Panc1 (cell line): ENCODE results near the gene GRN. TPM values are rescaled to one million over a fixed set of nuclear protein-coding genes. Genes with fewer than 3 reads are reported as not detected.
A peak's percentile ranks its signal among the peaks of the same experiment; 100 is the strongest.

ENCODE experiments used
- ATAC-seq: fragments of 200-7000 bp; cut with Tn5 transposase; 2 replicates; pipeline ENCODE4 v1.9.1; 2020; ENCODE audit warnings: mild to moderate bottlenecking, moderate library complexity
- BruUV-seq: library from RNA; stranded (reverse); fragments of 400-500 nt; replicated peaks from 2 replicates; lab custom pipeline; 2021; lab: Mats Ljungman, UMichigan
- CTCF ChIA-PET: fragments of 300-600 bp; sonication (Branson Sonifier 250); formaldehyde crosslinking; loops from one replicate; lab custom pipeline; 2022; ENCODE audit warnings: antibody characterized with exemption; lab: Charles Lee
- POLR2A ChIA-PET: fragments of 300-600 bp; sonication (Branson Sonifier 250); formaldehyde crosslinking; loops from one replicate; lab custom pipeline; 2022; ENCODE audit warnings: antibody characterized with exemption; lab: Charles Lee
- DNase-seq: peaks from one replicate; pipeline ENCODE4 v3.0.0-alpha.2; 2010; ENCODE audit warnings: low read depth, low spot score
- H3K27ac ChIP-seq: 2 replicates; pipeline ENCODE4 v1.5.1; 2011; ENCODE audit warnings: mild to moderate bottlenecking, low read length, inconsistent platforms
- H3K27me3 ChIP-seq: fragments of 200-500 bp; sonication (Bioruptor generic); 2 replicates; pipeline ENCODE4 v1.6.0; 2014; ENCODE audit warnings: low read length, inconsistent platforms; ENCODE audit not compliant: control insufficient read depth, insufficient read depth
- H3K36me3 ChIP-seq: fragments of 200-500 bp; sonication (Bioruptor generic); 2 replicates; pipeline ENCODE4 v1.5.1; 2014; ENCODE audit warnings: inconsistent platforms, mild to moderate bottlenecking, low read length, moderate library complexity; ENCODE audit not compliant: control insufficient read depth, insufficient read depth
- H3K4me1 ChIP-seq: 2 replicates; pipeline ENCODE4 v1.5.1; 2011; ENCODE audit warnings: inconsistent platforms, mild to moderate bottlenecking, low read length, moderate library complexity; ENCODE audit not compliant: control insufficient read depth, insufficient read depth
- H3K4me3 ChIP-seq, 2 experiments: 2 replicates each; pipeline ENCODE4 v1.5.1; 2011 to 2012; ENCODE audit warnings: low read depth in 2 of 2, low read length in 2 of 2, mild to moderate bottlenecking in 2 of 2, inconsistent platforms in 1 of 2, moderate library complexity in 1 of 2
- H3K9me3 ChIP-seq: fragments of 200-500 bp; sonication (Bioruptor generic); 2 replicates; pipeline ENCODE4 v1.5.1; 2014; ENCODE audit warnings: low read depth, mild to moderate bottlenecking, inconsistent platforms, low read length, moderate library complexity; ENCODE audit not compliant: control insufficient read depth, insufficient read depth
- CTCF ChIP-seq: fragments of 450-650 bp; IDR thresholded peaks from 2 replicates; pipeline ENCODE4 v1.5.1; 2017; ENCODE audit warnings: mild to moderate bottlenecking
- POLR2AphosphoS5 ChIP-seq: IDR thresholded peaks from 2 replicates; pipeline ENCODE4 v1.6.1; 2012; ENCODE audit warnings: mild to moderate bottlenecking, low read depth, low read length, moderate library complexity
- REST ChIP-seq, 2 experiments: IDR thresholded peaks; 2 replicates each; pipeline ENCODE4 v1.6.1; 2011 to 2012; ENCODE audit warnings: low read depth in 2 of 2, control low read depth in 1 of 2, low read length in 1 of 2, mild to moderate bottlenecking in 1 of 2, moderate library complexity in 1 of 2; ENCODE audit not compliant: insufficient read depth in 1 of 2
- SIN3A ChIP-seq: IDR thresholded peaks from 2 replicates; pipeline ENCODE4 v1.6.1; 2012; ENCODE audit warnings: low read depth, mild to moderate bottlenecking, low read length, moderate library complexity, borderline replicate concordance; ENCODE audit not compliant: insufficient read depth
- TCF7L2 ChIP-seq: IDR thresholded peaks from 2 replicates; pipeline ENCODE4 v1.6.1; 2011; ENCODE audit warnings: mild to moderate bottlenecking, low read depth, low read length, inconsistent platforms
- in situ Hi-C: cut with HindIII; loops from 2 replicates; pipeline ENCODE4 v1.10.0; 2016; ENCODE audit warnings: low sequenced_read_pairs, low pct_unique_long_range_greater_than_20kb
- intact Hi-C: fragments of 100-400 bp; cut with micrococcal nuclease; formaldehyde crosslinking; loops from one replicate; pipeline ENCODE4 v1.10.0; 2022; ENCODE audit not compliant: unreplicated experiment
- total RNA-seq: library from RNA; stranded (reverse); gene quantifications from one replicate; pipeline ENCODE4 v1.2.1, GENCODE V29; 2021; ENCODE audit not compliant: unreplicated experiment

GRN gene
- total RNA-seq, 1 experiment from 2014 or later = 304 TPM

GRCh38 chr17:44354582-44355561 lies 9.8 kb downstream of the GRN start:
- intact Hi-C loops = no loop called here
- Histone ChIP-seq H3K9me3 (no peaks in the 10 kb centered on the region), H3K27me3 (no peaks in the 10 kb centered on the region), H3K27ac (no peak overlapping the region), H3K4me3 (no peak overlapping the region), H3K4me1 (no peaks in the 10 kb centered on the region), H3K36me3 (no peaks in the 10 kb centered on the region)
- DNase-seq = no peak
- in situ Hi-C loops = no loop called here
- no TSS peak for BruUV-seq
- ChIA-PET POLR2A (no interaction called here), CTCF (interaction anchor here (0.6 kb wide), 1 partner anchor 258 kb away, joined by 3 read pairs; no protein-coding TSS in a partner anchor)
- TF ChIP-seq TCF7L2 = no peak
- peak; percentile 69 for TF ChIP-seq CTCF
- ATAC-seq = no peak

GRCh38 chr17:44355642-44356099 lies 10.6 kb downstream of the GRN start:
- H3K36me3 ChIP-seq = no peaks in the 10 kb centered on the region
- H3K27ac ChIP-seq = no peak overlapping the region
- TF ChIP-seq REST (IDR thresholded peaks at IDR 0.05; ENCODE audit: insufficient read depth in 1 of 2, low read depth in 2 of 2, low read length in 1 of 2) (no peak), TCF7L2 (no peak), POLR2AphosphoS5 (no peak), CTCF (no peak), SIN3A (no peak)
- H3K9me3 ChIP-seq = no peaks in the 10 kb centered on the region
- no peak overlapping the region for H3K4me3 ChIP-seq
- ChIA-PET CTCF (interaction anchor here (0.6 kb wide), 1 partner anchor 258 kb away, joined by 3 read pairs; no protein-coding TSS in a partner anchor), POLR2A (no interaction called here)
- intact Hi-C loops = no loop called here
- ATAC-seq (no peak), DNase-seq (no peak)
- no TSS peak for BruUV-seq
- no peaks in the 10 kb centered on the region; the same call in 1 of the 2 replicates for H3K4me1 ChIP-seq
- in situ Hi-C loops = no loop called here
- H3K27me3 ChIP-seq = no peaks in the 10 kb centered on the region
